Measurements from ENCODE around the gene POLR3E.
"Not testable (repeated sequence)": the region's sequence is repeated elsewhere in the genome, so short reads cannot be mapped to it uniquely, and the experiment has no call there.

The POLR3E gene

DNA sequence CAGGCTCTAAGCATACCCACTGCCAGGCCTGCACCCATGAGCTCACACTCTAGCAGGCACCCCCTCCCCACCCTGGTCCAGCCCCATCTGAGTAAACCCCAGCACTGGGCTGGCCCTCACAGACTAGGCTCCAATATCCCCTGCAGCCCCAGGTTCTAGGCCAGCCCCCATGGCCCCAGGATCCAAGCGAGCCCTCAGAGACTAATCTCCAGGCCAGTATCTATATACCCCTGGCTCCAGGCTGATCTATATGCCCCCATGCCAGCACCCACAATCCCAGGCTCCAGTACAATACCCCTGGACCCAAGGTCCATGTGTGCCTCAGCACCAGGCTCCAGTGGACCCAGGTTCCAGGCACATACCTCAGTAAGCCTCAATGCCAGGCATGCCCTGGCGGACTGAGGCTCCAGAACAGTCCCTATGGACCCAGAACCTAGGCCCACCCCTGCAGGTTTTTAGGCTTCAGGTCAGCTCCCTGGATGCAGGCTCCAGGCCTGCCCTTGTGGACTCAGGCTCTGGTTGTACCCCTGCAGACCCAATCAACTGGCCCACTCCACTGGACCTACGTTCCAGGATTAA lies 38.5 kb downstream of the POLR3E start:
- no peak for DNase-seq (ENCODE audit: low spot score)

DNA sequence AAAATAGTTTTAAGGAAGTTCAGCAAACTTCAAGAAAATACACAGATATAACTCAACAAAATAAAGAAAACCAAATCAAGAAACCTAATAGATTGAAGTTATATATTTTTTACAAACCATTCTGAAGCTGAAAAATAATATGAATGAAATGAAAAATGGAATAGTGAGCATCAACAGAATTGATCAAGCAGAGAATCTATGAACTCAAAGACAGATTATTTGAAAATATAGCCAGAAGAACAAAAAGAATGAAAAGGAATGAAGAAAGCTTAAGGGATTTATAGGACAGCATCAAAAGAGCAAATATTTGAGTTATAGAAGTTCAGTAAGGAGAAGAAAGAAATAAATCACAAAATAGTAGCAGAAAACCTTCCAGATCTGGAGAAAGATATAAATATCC lies 39.4 kb downstream of the POLR3E start:
- no peak for DNase-seq (ENCODE audit: low spot score)

DNA sequence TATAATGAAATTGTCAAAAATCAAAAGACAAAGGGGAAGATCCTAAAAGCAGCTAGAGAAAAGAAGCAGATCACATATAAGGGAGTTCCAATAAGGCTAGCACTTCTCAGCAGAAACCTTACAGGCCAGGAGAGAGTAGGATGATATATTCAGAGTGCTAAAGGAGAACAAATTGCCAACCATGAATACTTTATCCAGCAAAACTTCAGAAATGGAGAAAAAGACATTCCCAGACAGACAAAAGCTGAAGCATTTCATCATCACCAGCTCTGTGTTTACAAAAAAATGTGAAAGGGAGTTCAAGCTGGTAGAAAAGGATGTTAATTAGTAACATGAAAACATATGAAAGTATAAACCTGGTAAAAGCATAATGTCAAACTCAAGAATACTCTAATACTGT lies 39.8 kb downstream of the POLR3E start:
- no peak for DNase-seq (ENCODE audit: low spot score)

- DNase-seq (ENCODE audit: low spot score): no peak
Observed at GRCh38 chr16:22337849-22338635, 40.8 kb downstream of the POLR3E start.

DNA sequence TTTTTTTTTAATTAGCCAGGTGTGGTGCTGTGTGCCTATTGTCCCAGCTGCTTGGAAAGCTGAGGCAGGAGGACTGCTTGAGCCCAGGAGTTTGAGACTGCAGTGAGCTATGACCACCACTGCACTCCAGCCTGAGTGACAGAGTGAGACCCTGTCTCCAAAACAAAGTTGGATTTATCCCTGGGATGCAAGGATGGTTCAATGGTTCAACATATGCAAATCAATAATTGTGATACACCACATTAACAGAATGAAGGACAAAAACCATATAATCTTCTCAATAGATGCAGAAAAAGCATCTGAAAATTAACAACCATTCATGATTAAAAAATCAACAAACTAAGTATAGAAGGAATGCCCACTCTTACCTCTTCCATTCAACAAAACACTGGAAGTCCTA lies 43.7 kb downstream of the POLR3E start:
- DNase-seq (ENCODE audit: low spot score): no peak

GRCh38 chr16:22342082-22342481 lies 44.9 kb downstream of the POLR3E start:
- no peak for DNase-seq (ENCODE audit: low spot score)

DNA sequence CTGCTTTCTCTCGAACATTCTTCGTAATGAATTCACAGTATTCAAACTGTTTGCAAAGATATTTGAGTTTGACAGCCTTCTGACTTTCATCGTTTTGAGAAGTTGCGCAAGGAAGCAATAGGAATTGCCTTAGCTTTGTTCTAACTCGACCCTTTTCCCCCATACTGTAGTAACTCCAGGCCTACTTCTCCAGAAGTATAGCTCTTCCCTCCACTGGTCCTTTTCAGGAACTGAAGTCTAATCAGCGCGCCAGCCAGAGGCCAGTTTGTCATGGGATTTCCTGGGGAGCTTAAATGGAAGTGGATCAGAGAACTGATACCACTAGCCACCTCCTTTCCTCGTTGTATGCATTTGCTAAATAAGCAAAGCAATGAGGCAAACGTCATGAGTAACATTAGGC lies 49.3 kb downstream of the POLR3E start:
- no peak for DNase-seq (ENCODE audit: low spot score)

DNA sequence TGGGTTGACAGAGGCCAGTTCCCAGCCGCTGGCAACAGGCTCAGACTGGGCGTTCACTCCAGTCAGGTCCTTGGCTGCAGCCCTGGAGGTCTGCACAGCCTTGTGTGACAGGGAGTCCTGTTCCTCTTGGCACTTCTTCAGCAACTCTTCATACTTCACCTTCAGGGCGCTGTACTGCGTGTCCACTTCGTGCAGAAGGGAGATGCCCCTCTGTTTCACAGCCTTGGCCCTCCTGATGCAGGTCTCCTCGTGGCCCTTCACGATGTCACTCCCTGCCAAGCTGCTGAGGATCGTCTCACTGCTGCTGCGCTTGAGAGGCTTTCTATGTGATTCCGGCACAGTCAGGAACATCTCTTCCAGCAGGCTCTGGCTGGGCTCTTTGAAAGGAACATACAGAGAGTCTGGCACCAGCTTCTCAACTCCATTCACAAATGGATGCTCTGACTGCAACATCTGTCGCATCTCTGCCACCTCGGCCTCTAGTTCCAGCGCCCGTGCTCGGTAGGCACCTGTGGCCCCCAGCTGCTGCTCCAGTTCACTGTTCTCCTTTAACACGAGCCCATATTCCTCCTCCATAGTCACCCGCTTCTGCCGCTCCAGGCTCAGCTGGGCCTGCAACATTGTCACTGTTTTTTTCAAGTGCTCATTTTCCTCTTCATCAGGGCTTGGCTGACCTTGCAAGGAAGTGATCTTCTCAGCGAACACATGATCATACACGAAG lies 50.1 kb downstream of the POLR3E start:
- no peak for DNase-seq (ENCODE audit: low spot score)

DNA sequence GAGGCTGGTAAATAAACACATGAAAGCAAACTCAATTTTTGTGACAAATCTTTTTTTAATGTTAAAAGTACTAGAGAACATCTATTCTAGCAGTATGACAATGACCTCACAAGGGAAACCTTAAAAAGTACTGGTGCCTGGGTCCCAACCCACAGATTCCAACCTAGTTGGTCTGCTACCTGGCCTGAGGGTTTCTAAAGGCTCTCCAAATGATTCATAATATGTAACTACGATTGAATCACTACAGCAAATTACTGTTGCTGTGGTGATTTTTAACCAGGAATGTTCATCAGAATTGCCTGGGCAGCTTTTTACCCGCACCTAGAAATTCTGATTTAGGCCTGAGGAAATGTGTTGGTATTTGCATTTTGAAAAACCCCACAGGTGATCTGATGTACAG lies 51.1 kb downstream of the POLR3E start:
- DNase-seq (ENCODE audit: low spot score): no peak

DNA sequence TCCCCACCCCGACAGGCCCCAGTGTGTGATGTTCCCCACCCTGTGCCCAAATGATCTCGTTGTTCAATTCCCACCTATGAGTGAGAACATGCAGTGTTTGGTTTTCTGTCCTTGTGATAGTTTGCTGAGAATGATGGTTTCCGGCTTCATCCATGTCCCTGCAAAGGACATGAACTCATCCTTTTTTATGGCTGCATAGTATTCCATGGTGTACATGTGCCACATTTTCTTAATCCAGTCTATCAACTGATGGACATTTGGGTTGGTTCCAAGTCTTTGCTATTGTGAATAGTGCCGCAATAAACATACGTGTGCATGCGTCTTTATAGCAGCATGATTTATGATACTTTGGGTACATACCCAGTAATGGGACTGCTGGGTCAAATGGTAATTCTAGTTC lies 53.8 kb downstream of the POLR3E start:
- not testable (repeated sequence) for DNase-seq (ENCODE audit: low spot score)

GRCh38 chr16:22352140-22352539 lies 54.9 kb downstream of the POLR3E start:
- DNase-seq (ENCODE audit: low spot score): no peak

GRCh38 chr16:22352723-22353122 lies 55.5 kb downstream of the POLR3E start:
- no peak for DNase-seq (ENCODE audit: low spot score)

DNA sequence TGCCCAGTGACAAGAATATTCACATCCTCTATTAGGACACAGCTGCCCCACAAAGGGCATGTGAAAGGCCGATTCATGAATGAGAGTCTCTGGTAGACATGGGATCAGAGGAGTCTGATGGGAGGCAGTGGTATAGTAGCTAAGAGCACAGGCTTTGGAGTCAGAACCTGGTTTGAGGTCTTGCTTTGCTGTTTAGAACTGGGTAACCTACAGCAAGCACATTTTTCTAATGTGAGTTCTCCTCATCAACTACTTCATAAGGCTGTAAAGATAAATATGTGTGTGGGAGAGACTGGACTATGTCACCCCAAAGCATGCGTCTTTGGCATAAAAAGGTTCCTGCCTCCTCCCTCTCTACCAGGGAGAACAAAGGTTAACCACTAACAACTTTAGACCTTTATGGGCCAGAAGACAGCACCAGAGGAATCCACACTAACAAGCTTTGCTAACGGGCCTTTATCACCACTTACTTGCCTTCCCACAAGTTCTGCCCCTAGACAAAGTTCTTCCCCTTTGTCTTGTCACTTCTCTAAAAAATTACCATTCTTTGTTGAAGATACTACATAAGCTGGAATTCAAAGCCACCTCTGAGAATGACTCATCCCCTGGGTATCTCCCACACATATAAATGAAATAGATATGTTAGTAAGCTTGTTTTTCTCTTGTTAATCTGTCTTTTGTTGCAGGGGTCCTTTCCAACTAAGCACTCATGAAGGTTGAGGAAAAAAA lies 56.1 kb downstream of the POLR3E start:
- DNase-seq (ENCODE audit: low spot score): no peak

DNA sequence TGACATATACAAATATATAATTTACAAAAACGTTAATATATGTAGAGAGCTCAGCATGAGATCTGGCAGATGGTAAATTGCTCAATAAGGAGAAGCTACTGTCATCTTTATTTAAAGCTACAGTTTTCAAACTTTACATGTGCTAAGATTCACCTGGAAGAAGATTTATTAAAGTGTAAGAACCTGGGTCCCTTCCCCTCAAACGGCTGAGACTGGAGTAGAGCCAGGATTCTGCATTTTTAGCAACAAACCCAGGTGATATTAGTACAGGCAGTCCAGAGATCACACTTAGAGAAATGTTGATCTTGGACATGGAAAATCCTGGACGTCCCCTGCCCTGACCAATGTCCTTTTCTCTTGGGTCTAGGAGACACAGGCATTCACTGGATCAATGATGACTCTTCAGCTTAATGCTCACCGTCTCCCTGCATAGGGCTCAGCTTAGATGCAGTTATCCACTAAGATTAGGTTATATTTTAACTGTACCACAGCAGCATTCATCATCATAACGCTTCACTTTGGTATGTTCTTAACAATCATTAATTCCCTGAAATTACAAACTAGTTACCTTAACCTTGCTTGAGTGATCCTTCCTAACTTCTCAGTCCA lies 56.8 kb downstream of the POLR3E start:
- DNase-seq (ENCODE audit: low spot score): no peak

DNA sequence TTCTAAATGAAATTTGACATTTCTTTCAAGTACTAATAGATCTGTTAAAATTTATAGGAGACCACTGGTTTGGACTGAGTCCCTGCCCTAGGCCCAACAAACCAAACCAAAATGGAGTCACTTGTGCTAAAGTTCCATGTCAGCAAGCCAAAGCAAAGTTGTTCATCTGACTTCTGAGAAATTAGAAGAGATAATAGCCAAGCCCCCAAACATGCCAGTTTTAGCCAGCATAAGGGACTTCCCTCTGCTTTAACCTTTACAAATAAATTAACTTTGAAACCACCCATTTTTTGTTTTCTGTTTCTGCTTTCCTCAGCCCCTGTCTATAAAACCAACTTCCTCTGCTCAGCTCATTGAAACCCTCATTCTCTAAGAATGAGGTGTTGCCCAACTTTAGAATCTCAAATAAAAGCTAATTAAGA lies 58.3 kb downstream of the POLR3E start:
- DNase-seq (ENCODE audit: low spot score): no peak

- DNase-seq (ENCODE audit: low spot score): no peak
Observed at GRCh38 chr16:22356930-22357634, 59.9 kb downstream of the POLR3E start.

- no peak for DNase-seq (ENCODE audit: low spot score)
Observed at GRCh38 chr16:22357635-22357971, 60.4 kb downstream of the POLR3E start.

DNA sequence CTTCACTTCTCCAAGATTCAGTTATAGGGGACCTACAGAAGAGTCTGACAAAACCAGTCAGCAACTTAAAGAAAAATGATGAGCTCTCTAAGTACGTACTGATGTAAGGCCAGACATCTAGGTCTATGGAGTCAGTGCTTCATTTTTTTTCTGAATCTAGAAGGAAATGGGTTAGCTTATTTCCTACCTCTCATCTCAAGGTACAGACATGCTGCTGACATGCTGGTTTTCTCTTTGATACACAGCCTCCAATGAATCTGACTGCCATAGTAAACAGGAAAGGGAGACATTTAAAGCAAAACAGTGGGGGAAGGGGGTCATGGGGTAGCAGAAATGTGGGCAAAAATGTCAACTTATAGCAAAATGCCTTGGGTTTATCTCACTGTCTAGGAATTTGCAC lies 60.8 kb downstream of the POLR3E start:
- DNase-seq (ENCODE audit: low spot score): no peak

GRCh38 chr16:22359679-22360078 lies 62.5 kb downstream of the POLR3E start:
- DNase-seq (ENCODE audit: low spot score): no peak

- DNase-seq (ENCODE audit: low spot score): no peak
Observed at GRCh38 chr16:22360963-22361659, 63.9 kb downstream of the POLR3E start.

- DNase-seq (ENCODE audit: low spot score): no peak
Observed at GRCh38 chr16:22364241-22364640, 67.0 kb downstream of the POLR3E start.

All from RKO (cell line).